Measurements from ENCODE around the gene ATG16L2.

Gene ATG16L2

GRCh38 chr11:72772059-72772458 lies 42.2 kb upstream of the ATG16L2 start:
- DNase-seq (ENCODE audit: low read depth in 1 of 2, low spot score in 1 of 2): no peak
- no peak overlapping the region for H3K27ac ChIP-seq (replicated peaks)
- H3K27me3 ChIP-seq (ENCODE audit: insufficient read depth, poor library complexity, severe bottlenecking): no peaks in the 10 kb centered on the region
- no peak overlapping the region for H3K4me3 ChIP-seq (replicated peaks; ENCODE audit: insufficient read depth, low read length)
- TF ChIP-seq POLR2AphosphoS5 (IDR thresholded peaks at IDR 0.05; ENCODE audit: low read depth): no peak
- TF ChIP-seq CTCF (IDR thresholded peaks at IDR 0.05; ENCODE audit: insufficient read depth, low read length): no peak
- TF ChIP-seq REST (IDR thresholded peaks at IDR 0.05; ENCODE audit: insufficient replicate concordance, low read depth): no peak
- TF ChIP-seq SPI1 (IDR thresholded peaks at IDR 0.05; ENCODE audit: borderline replicate concordance, low read depth): no peak
- no peak for TF ChIP-seq GABPA (IDR thresholded peaks at IDR 0.05; ENCODE audit: low read depth)

GRCh38 chr11:72773291-72773690 lies 40.9 kb upstream of the ATG16L2 start:
- no peak for DNase-seq (ENCODE audit: low read depth in 1 of 2, low spot score in 1 of 2)
- Histone ChIP-seq H3K27me3 (ENCODE audit: insufficient read depth, poor library complexity, severe bottlenecking) (no peaks in the 10 kb centered on the region), H3K27ac (replicated peaks) (no peak overlapping the region), H3K4me3 (replicated peaks; ENCODE audit: insufficient read depth, low read length) (no peak overlapping the region)
- TF ChIP-seq REST (IDR thresholded peaks at IDR 0.05; ENCODE audit: insufficient replicate concordance, low read depth) (no peak), SPI1 (IDR thresholded peaks at IDR 0.05; ENCODE audit: borderline replicate concordance, low read depth) (no peak), POLR2AphosphoS5 (IDR thresholded peaks at IDR 0.05; ENCODE audit: low read depth) (no peak), GABPA (IDR thresholded peaks at IDR 0.05; ENCODE audit: low read depth) (no peak), CTCF (IDR thresholded peaks at IDR 0.05; ENCODE audit: insufficient read depth, low read length) (no peak)

- TF ChIP-seq POLR2AphosphoS5 (IDR thresholded peaks at IDR 0.05; ENCODE audit: low read depth) (no peak), REST (IDR thresholded peaks at IDR 0.05; ENCODE audit: insufficient replicate concordance, low read depth) (no peak), CTCF (IDR thresholded peaks at IDR 0.05; ENCODE audit: insufficient read depth, low read length) (no peak), GABPA (IDR thresholded peaks at IDR 0.05; ENCODE audit: low read depth) (no peak), SPI1 (IDR thresholded peaks at IDR 0.05; ENCODE audit: borderline replicate concordance, low read depth) (no peak)
- Histone ChIP-seq H3K27ac (replicated peaks) (no peak overlapping the region), H3K27me3 (ENCODE audit: insufficient read depth, poor library complexity, severe bottlenecking) (no peaks in the 10 kb centered on the region), H3K4me3 (replicated peaks; ENCODE audit: insufficient read depth, low read length) (no peak overlapping the region)
- no peak for DNase-seq (ENCODE audit: low read depth in 1 of 2, low spot score in 1 of 2)
Observed at GRCh38 chr11:72773696-72774095, 40.5 kb upstream of the ATG16L2 start.

Measured in HL-60 (cell line).